OCI-LY3 (cell line): ENCODE measurements around the gene NRDC.

Experiments used
- CTCF ChIP-seq: fragments of 200-600, 300-600 bp; sonication (generic); IDR thresholded peaks from 2 replicates; pipeline ENCODE4 v1.5.1; 2014; ENCODE audit warnings: antibody characterized with exemption, low read length, low read depth
- EZH2phosphoT487 ChIP-seq: fragments of 200-600 bp; shearing (Covaris generic); IDR thresholded peaks from 2 replicates; pipeline ENCODE4 v1.6.1; 2018; ENCODE audit warnings: antibody characterized with exemption, mixed run types, low read depth

- TF ChIP-seq CTCF (no peak), EZH2phosphoT487 (no peak)
These were observed 34.4 kb upstream of the NRDC start for GRCh38 chr1:51912881-51913280.
